Activated CD4-positive, alpha-beta T cell treated with anti-CD3 and anti-CD28 coated beads for 4 hours (primary cell): ENCODE measurements around the gene LTA4H.
"Not testable (repeated sequence)": the region's sequence is repeated elsewhere in the genome, so short reads cannot be mapped to it uniquely, and the experiment has no call there.

Experiments used
- DNase-seq, 2 donors: peaks; one replicate each; pipeline ENCODE4 v3.0.0-alpha.2; 2020

LTA4H gene

GRCh38 chr12:95988506-95989275, 46.7 kb downstream of the LTA4H start:
- no peak for DNase-seq

DNA sequence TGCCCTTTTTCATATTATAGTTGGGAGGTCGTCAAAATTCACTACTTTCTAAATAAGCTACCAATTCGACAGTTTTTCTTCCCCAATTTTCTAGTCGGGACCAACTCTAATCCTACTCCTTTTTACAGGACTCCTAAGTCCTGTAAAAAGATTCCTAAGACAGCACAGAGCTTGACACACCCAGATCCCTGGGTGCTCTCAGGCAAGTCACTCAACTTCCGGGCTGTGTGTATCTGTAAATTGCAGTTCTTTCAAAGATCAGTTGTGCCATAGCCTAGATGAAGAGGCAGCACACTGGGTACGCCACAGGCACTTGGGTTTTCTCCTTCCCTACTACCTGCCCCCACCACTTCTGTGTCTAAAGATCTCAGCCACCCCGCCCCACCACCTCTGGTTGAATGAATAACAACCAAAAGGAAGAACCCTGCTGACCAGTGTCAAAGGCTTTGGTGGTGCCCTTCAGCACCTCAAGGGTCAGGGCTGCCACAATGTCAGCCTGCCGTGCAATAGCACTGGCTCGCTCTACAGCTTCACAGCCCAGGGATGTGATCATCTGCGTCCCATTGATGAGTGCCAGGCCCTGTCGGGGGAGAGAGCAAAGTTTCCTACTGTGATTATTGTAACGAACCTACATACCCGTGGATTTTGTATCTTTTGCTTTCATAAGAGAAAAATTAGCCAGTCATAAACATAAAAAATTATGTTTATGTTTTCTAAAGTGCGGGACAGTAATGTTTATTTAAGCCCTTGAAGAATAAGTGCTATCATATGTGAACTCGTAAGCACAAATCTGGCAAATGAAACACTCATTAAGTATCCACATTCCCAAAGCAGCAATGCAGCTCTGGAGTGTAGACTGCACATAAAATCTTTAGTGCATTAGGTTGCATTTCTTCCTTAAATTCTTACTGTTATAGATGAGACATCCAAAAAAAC, 48.5 kb downstream of the LTA4H start:
- no peak for DNase-seq

- no peak for DNase-seq
Observed at GRCh38 chr12:95984682-95985081, 50.7 kb downstream of the LTA4H start.

DNA sequence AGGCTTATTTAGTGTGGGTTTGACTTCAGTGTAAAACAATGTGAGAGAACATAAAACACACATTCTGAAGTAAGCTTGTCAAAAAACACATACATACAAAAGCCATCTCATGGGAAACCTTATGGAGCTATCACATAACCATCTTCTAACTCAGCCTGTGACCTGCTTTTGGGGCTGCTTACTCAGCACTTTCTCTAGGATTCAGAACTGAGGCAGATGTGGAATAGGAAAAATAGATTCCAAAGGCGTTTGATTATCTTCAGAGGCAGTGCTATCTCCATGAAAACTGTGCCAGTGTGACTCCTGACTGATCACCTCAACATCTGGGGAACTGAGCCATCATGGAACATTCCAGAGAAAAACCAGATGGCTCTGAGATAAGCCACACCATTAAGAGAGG, 52.8 kb downstream of the LTA4H start:
- DNase-seq: no peak

- DNase-seq: no peak
Observed at GRCh38 chr12:95980437-95980836, 55.0 kb downstream of the LTA4H start.

DNA sequence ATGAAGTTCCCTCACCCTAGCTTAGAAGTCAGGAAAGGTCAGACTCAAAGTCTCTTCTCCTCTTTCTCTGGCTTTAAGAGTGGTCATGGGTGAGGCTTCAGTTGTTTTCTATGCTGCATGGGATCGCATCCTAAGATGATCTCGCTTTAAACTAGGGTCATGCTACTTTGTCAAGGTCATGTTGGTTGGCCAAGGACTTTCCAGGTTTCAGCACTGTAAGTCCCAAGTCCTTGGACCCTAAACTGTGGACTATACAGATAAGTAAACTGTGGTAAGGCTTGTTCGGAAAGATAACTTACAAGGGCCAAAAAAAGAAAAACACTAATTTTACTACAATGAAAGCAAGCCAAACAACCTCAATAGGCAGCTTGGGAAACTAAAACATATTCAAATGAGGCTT, 56.6 kb downstream of the LTA4H start:
- DNase-seq: no peak

- no peak for DNase-seq
Observed at GRCh38 chr12:95978351-95978750, 57.0 kb downstream of the LTA4H start.

- no peak for DNase-seq
Observed at GRCh38 chr12:95977764-95978305, 57.6 kb downstream of the LTA4H start.

GRCh38 chr12:95976416-95976832, 59.0 kb downstream of the LTA4H start:
- no peak for DNase-seq

DNA sequence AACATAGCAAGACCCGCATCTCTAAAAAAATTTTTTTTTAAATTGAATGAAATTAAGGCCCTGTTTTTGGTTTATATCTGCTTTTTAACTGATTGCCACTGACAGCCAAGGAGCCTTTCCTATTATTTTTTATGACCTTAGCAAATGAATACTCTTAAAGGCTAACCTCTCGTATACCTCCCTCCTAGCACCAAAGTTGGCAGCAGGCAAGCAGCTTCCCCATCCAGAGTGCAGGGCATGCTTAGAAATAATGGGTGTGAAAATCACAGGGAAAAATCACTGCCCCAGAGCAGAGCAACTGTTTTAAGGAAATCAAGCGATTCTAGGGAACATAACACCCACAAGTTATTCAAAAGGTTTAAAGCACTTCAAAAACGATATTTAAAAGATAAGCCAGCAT, 59.9 kb downstream of the LTA4H start:
- no peak for DNase-seq

DNA sequence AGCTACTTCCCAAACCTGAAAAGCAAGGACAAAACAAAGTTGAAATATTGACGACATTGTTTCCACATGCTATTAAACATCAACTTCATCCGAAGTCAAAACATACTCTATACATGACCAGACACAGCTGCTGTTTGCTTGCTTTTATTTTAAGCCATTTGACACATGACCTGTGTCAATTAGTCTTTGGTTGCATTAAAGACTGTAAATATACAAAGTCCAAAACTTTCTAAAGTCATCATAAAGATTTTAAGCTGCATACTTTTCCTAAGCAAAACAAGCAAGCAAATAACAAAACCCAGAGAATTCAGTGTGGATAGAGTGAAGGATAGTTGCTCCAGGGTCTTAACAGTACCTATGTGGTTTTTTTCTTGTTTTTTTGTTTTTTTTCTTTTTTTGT, 61.0 kb downstream of the LTA4H start:
- DNase-seq: no peak

- no peak for DNase-seq
Observed at GRCh38 chr12:95972832-95973456, 62.4 kb downstream of the LTA4H start.

- DNase-seq: no peak
Observed at GRCh38 chr12:95970905-95971304, 64.5 kb downstream of the LTA4H start.

DNA sequence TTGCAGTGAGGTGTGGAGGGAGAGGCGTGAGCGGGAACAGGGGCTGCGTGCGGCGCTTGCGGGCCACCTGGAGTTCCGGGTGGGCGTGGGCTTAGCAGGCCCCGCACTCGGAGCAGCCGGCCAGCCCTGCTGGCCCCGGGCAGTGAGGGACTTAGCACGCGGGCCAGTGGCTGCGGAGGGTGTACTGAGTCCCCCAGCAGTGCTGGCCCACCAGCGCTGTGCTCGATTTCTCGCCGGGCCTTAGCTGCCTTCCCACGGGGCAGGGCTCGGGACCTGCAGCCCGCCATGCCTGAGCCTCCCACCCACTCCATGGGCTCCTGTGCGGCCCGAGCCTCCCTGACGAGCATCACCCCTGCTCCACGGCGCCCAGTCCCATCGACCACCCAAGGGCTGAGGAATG, 66.3 kb downstream of the LTA4H start:
- not testable (repeated sequence) for DNase-seq

- no peak for DNase-seq
Observed at GRCh38 chr12:95967301-95967700, 68.1 kb downstream of the LTA4H start.

DNA sequence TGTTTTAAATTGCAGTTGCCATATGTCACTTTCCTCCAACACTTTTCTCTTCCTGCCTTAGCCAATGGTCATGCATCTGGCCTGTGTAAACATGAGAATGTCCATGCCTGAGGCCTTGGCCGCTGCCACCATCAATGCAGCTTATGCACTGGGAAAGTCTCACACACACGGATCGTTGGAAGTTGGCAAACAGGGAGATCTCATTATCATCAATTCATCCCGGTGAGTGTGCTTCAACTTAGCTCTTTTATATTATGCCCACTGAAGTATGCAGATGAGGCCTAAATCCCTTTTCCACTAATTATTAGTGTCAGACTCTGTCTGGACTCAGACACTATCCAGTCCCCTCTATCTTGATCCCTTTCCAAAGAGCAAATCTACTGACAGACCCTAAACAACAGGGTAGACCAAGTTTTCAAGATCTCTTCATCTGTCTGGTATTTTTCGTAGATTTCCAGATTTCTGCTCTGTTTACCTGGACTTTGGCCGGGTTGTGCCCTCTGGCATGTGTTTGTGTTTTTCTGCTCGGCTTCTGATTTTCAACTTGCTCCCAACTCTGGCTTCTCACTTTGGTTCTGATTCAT, 69.0 kb downstream of the LTA4H start:
- DNase-seq: no peak

DNA sequence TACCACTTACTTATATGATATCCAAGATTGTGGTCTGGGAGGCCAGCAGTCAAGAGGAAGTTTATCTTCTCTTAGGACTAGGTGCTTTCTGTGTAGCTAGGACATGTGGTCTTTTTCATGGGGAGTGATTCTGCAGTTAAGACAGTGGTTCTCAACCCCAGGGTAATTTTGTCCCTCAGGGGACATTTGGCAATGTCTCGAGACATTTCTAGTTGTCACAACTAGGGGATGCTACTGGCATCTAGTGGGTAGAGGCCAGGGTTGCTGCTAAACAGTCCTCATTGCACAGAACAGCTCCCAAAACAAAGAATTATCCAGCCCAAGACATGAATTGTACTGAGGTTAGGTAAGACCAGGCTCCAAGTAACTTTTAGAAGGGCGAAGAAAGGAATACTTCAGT, 72.3 kb downstream of the LTA4H start:
- no peak for DNase-seq

DNA sequence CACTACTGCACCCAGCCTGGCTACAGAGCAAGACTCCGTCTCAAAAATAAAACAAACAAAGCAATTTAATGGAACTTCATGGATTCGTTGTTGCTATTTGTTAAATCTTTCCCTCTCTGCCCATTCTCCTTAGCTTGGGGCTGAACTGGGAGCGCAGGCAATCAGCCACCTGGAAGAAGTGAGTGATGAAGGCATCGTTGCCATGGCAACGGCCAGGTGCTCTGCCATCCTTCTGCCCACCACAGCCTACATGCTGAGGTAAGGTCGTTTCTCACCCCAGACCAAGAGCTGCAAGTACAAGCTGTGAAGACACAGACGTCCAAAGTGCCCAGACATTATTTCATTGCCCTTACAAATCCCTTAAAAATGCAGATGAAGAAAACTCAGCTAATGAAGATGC, 73.2 kb downstream of the LTA4H start:
- DNase-seq: no peak

DNA sequence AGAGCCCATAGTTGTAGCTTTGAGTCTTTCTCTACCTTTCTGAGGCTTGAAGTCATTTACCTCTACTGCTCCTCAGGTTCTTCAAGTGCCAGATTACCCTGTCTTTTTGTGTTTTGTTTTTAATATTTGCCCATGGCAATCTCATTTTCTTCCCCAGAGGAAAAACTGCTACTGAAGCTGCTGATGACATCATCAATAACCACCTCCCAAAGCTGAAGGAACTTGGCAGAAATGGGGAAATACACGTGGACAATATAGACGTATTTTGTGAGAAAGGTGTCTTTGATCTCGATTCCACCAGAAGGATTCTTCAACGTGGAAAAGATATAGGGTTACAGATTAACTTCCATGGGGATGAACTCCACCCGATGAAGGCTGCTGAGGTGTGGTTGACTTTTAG, 75.1 kb downstream of the LTA4H start:
- DNase-seq: no peak

DNA sequence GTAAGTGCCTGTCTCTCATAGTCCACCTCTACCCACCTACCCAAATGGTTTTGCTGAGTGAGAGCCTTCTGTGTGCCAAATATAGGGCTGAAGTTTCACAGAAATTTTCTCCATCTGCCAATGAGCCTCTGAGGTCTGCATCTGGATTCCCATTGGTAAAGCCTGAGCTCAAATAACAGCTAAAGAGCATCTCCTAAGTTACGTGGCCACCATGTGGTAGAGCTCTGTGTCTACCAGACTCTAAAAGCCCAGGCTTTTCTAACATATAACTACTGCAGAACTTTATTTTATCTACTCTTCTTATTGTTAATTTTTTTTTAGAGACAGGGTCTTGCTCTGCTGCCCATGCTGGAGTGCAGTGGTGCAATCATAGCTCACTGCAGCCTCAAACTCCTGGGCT, 76.3 kb downstream of the LTA4H start:
- DNase-seq: no peak

GRCh38 chr12:95956557-95957145, 78.7 kb downstream of the LTA4H start:
- DNase-seq: no peak

DNA sequence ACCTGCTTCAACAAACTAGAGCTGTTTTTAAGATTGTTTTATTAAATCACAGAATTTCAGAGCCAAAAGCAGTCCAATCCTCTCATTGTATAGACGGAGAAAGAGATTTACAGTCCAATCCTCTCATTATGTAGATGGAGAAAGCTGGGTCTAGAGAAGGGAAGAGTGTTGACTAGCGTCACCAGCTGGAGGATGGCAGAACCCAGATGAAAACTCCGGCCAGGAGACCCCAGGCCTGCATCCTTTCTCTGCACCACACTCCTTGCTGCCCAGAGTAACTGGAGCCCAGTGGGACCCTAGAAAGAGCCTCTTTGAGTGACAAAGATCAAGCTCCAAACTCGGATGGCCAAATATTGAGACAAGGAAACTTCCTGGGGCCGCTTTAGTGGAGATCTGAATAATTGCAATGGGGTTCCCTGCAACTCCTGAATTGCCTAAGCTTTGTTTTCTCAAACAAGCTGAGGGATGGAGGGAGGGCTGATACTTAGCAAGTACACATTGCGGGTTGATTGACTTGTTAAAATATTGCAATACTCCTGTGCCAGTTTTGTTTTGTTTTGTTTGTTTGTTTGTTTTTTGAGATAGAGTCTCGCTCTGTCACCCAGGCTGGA, 79.7 kb downstream of the LTA4H start:
- no peak for DNase-seq
